CD4-positive, alpha-beta T cell treated with Interleukin-4 for 1 hour (primary cell): ENCODE results near the gene GAK.

ENCODE experiments used
- DNase-seq, 2 donors: peaks; one replicate each; pipeline ENCODE4 v3.0.0-alpha.2; 2020 to 2022

The GAK gene

DNA sequence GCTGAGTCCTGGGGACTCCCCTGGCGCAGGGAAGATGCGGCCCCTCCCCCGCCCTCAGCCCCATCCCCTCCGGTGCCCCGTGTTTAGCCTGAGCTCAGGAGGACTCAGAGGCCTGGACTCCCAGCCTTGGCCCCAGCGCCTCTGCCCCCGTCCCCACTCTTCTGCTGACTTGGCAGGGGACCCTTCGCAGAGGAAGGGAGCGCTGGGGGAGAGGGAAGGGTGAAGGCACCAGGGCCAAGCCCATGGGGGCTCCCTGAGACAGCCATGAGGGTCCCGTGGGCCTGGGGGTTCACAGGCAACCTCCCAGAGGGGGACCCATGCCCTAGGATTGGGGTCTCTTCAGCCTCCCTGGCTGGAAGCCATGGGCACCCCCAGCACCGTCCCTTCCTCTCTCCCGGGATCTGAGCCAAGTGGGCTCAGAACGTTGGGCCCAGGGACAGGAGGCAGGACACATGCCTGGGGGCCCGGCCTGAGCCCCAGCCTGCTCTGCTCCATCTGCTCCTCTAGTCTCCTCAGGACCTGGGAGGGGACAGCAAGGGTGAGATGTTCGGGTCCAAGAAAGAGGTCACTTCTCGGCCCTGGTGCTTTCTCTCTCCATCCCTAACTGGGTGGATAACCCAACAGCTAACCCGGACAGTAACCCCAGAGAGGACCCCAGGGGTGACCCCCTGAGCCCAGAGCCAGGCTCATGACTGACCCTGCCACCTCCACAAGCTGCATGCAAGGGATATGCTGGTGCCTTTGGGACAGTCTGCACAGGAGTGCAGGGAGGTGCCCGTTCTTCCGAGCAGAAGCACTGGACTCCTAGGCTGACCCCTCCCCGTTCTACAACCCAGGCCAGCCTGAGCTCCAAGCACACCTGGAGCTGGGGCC lies 104.7 kb downstream of the GAK start:
- DNase-seq: no peak

DNA sequence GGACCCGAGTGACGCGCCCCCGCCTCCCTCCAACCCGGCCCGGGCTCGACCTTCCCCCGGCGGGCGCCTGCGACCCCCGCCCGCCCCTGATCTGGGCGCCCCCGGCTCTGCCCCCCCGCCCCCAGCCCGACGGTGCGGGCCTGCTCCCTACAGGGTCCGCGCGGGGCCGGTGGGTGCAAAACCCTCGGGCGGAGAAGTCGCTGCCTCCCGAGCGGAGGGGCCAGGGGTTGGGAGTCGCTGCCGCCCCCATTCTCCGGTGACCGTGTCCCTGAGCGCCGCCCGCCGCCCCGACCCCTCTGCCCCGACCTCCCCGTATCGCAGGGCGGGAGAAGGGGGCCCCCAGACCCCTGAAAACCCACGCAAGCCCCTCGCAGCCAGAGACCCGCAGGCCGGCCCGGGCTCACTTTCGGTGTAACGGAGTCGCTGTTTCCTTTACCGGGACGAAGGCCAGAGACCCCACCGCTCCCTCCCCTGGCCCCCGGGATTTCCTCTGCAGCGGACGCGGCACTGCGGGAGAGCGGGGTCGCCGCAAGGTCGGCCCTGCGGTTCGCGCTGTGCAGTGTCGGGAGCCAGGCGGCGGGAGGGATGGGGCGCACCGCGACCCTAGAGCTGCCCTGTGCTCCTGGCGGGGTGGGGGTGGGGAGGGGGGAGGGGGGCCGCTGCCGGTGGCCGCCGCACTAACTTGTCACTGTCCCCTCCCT lies 105.5 kb downstream of the GAK start:
- no peak for DNase-seq

GRCh38 chr4:825971-826330 lies 106.2 kb downstream of the GAK start, which contains the start of gene CPLX1:
CPLX1 (minus strand) TSS chr4:826129; CDS start chr4:824522, 1,607 bp downstream.
- DNase-seq: no peak

- DNase-seq: peak in 1 of 2 donors; percentile 29
Measured at GRCh38 chr4:825063-825970, 106.8 kb downstream of the GAK start.

GRCh38 chr4:824461-825062 lies 107.6 kb downstream of the GAK start:
- no peak for DNase-seq

GRCh38 chr4:823761-824460 lies 108.2 kb downstream of the GAK start:
- DNase-seq: no peak

GRCh38 chr4:823176-823760 lies 108.8 kb downstream of the GAK start:
- DNase-seq: no peak

DNA sequence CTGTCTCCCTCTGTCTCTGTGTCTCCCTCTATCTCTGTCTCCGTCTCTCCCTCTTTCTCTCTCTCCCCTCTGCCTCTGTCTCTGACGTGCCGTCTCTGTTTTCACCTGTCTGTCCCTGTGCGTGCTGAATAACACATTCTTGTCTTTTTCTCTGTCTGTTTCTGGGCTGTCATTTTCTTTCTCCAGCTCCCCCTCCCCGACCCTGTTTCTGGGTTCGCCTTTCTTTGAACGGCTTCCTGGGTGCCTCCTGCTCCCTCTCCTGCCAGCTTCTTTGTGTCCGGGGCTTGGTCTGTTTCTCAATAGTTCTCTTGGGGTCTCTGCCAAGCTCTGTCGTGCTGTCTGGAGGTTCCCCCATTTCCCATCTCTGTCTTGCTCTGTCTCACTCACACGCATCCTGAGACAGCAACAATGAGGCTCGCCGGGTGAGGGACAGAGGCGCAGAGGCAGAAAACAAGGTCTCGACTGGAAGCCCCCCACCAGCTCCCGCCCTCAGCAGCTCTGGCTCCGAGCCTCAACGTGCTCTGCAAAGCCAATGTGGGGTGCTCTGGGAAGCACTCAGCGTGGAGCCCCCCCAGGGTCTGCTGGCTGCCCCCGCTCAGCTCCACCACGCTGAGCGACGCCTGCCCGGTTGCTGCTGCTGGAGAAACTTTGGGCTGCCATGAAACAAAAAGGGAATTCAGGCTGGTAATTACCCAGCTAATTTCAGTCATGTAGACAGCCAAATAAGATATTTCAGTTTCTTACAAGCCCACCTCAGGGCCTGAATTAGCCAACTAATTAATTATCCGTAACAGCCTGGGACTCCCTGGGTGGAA lies 109.5 kb downstream of the GAK start:
- no peak for DNase-seq

GRCh38 chr4:821631-822030 lies 110.5 kb downstream of the GAK start:
- DNase-seq: no peak

GRCh38 chr4:821181-821591 lies 110.9 kb downstream of the GAK start:
- no peak for DNase-seq

DNA sequence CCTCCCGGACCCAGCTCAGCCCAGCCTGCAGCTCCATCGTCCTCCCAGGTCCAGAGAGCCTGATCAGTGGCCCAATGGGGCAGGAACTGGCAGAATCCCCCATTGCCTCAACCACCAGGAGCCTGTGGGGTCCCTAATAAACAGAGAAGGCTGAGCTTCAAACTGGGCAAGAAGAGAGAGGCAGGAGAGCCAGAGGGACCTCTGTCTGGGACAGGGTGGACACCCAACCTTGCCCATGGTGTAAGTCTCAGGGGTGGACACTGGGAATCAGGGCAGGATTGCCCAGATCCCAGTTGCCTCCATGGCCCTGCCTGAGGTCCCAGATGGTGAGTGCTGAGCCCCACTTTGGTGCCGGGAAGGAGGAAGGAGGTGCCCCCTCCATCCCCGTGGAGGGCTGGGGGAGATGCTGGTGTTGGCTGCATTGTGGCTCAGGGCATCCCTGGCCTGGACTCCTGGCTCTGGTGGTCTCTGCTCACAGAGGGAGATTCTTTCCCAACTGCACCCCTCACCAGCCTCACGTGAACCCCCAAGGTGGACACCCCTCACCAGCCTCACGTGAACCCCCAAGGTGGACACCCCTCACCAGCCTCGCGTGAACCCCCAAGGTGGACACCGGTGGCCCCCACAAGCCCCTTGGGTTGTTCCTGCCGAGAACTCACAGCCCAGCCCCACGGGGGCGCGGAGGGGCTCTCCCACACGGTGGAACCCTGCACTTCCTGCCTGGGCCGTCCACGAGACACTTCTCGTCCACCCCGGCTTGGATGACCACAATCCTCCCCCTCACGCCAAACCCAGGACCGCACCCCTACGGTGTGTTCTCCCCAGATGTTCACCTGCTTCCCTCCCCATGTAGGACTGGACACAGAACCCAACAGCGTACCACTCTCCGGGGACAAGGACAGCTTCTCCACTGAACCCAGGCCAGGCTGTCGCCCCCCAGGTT lies 111.6 kb downstream of the GAK start:
- DNase-seq: no peak

- no peak for DNase-seq
Measured at GRCh38 chr4:819401-820229, 112.5 kb downstream of the GAK start.

GRCh38 chr4:818106-818921 lies 113.8 kb downstream of the GAK start:
- DNase-seq: no peak

DNA sequence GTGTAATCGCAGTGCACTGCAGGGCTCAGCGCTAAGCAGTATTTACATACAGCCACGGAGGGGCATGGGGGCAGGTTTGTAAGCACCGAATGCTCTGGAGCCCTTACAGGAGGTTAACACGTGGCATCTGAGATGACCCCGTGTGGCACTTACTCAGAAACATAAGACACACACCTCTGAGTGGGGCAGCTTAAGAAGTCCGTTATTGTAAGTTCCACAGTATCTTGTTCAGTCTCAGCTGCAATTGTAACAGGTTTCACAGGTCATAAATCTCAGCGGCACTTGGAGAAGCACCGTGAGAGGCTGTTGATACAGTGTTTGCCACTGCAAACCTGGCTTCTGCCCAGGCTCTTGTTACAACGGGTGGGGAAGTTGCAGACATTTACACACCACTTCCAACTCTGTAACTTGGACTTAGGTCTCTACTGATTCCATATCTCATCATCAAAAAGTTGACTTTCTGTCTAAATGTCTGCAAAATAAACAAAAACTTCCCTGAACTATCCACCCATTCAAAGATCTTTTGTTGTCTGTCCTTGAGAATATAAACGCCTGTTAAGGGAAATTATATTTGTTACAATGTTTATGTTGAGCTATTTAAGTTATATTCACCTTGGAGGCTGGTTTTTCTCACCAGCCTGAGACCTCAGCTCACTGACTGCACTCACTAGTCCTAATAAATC lies 116.5 kb downstream of the GAK start:
- no peak for DNase-seq

GRCh38 chr4:814312-814850 lies 117.7 kb downstream of the GAK start:
- DNase-seq: no peak

GRCh38 chr4:813900-814299 lies 118.2 kb downstream of the GAK start:
- no peak for DNase-seq
